Osteocyte (in vitro differentiated cells): ENCODE results near the gene ANK3. TPM values are rescaled to one million over a fixed set of nuclear protein-coding genes. Genes with fewer than 3 reads are reported as not detected.

Experiments
- DNase-seq: peaks from one replicate; pipeline ENCODE4 v3.0.0; 2021; ENCODE audit warnings: mixed read lengths; ENCODE audit not compliant: unreplicated experiment; ENCODE audit errors: extremely low spot score
- H3K27ac Mint-ChIP-seq: one replicate; pipeline ENCODE4 v1.8.0; 2021; ENCODE audit warnings: mild to moderate bottlenecking, mixed read lengths; ENCODE audit not compliant: unreplicated experiment
- H3K27me3 Mint-ChIP-seq: one replicate; pipeline ENCODE4 v1.8.0; 2021; ENCODE audit warnings: mixed read lengths; ENCODE audit not compliant: unreplicated experiment
- H3K36me3 Mint-ChIP-seq: one replicate; pipeline ENCODE4 v1.8.0; 2021; ENCODE audit warnings: mixed read lengths; ENCODE audit not compliant: unreplicated experiment
- H3K4me1 Mint-ChIP-seq: one replicate; pipeline ENCODE4 v1.8.0; 2021; ENCODE audit warnings: mixed read lengths; ENCODE audit not compliant: unreplicated experiment
- H3K4me3 Mint-ChIP-seq: one replicate; pipeline ENCODE4 v1.8.0; 2021; ENCODE audit warnings: mild to moderate bottlenecking, moderate library complexity, mixed read lengths; ENCODE audit not compliant: unreplicated experiment
- H3K9me3 Mint-ChIP-seq: one replicate; pipeline ENCODE4 v1.8.0; 2021; ENCODE audit warnings: mixed read lengths; ENCODE audit not compliant: unreplicated experiment
- CTCF ChIP-seq: fragments of 200-600 bp; sonication (generic); IDR thresholded peaks from 2 replicates; pipeline ENCODE4 v1.5.0; 2021; ENCODE audit warnings: antibody characterized with exemption, mild to moderate bottlenecking, moderate library complexity
- total RNA-seq: library from RNA; stranded (reverse); gene quantifications from 2 replicates; pipeline ENCODE4 v1.2.1, GENCODE V29; 2021

The ANK3 gene
- total RNA-seq, 1 donor from 2014 or later = 22.0 TPM

- no peak for DNase-seq
- Mint-ChIP-seq H3K4me3 (no peak overlapping the region), H3K27me3 (no peaks in the 10 kb centered on the region), H3K27ac (no peak overlapping the region), H3K9me3 (no peaks in the 10 kb centered on the region), H3K36me3 (no peaks in the 10 kb centered on the region), H3K4me1 (no peaks in the 10 kb centered on the region)
- TF ChIP-seq CTCF = no peak
Observed at GRCh38 chr10:60323162-60323561, 66.5 kb downstream of the ANK3 start.

DNA sequence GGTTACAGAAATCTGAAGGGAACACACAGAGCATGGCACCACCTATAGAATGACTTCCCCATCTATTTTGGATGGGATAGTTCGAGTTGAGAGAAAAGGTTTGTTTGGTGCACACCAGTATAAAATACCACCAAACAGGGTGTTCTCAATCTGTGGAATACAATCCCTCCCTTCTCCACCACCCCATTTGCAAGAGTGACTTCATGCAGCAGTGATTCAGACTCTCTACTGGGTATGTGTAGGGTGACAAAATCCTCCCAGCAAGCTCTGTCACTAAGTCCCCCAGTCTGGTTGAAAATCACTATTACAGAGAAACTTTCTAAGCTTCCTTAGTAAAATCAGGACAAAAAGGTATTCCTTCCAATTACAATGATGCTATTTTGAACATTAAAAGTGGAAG lies 69.0 kb downstream of the ANK3 start:
- Mint-ChIP-seq H3K36me3 (no peaks in the 10 kb centered on the region), H3K4me3 (no peak overlapping the region), H3K27ac (no peak overlapping the region), H3K4me1 (no peaks in the 10 kb centered on the region), H3K9me3 (no peaks in the 10 kb centered on the region), H3K27me3 (no peaks in the 10 kb centered on the region)
- no peak for TF ChIP-seq CTCF
- no peak for DNase-seq

DNA sequence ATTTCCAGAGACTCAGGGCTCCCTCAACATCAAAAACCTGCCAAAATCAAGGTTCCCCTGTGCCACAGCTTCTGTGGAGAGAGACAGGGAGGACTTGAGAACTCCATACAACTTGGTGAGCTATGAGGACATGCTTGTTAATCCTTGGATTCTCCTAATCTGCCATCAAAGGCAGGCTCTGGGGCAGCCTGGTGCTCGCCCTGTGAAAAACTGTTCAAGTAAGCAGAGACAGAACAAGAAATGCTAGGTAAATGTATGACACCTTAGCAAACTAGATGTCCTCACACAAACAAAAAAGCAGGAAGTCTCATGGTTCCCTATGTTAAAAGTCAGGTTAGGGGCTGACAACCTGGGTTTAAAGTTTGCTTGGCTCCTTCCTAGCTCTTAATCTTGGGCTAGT lies 73.6 kb downstream of the ANK3 start:
- Mint-ChIP-seq H3K4me1 (peaks cover 25% of the 10 kb centered on the region), H3K27me3 (no peaks in the 10 kb centered on the region), H3K36me3 (no peaks in the 10 kb centered on the region), H3K9me3 (no peaks in the 10 kb centered on the region), H3K27ac (no peak overlapping the region), H3K4me3 (no peak overlapping the region)
- no peak for DNase-seq
- no peak for TF ChIP-seq CTCF

DNA sequence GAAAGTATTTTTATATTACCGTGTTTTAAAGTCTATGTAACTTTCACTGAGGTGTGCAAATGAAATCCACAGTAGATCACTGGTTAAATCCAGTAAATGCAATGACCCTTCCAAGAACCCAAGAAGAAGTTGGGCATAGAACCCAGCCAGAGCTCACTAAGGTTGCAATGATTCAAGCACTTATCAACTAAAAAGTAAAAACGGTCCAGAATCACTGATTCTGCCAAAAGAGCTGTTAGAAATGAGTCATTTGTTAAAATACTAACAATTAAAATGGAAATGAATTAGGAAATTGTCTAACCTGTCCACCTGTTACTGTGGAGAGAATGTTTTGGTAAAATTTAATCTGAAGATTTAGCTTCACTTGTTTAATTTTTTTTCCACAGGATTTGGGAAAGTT lies 74.4 kb downstream of the ANK3 start:
- Mint-ChIP-seq H3K27me3 (no peaks in the 10 kb centered on the region), H3K27ac (no peak overlapping the region), H3K36me3 (no peaks in the 10 kb centered on the region), H3K4me3 (no peak overlapping the region), H3K9me3 (no peaks in the 10 kb centered on the region), H3K4me1 (peaks cover 25% of the 10 kb centered on the region)
- TF ChIP-seq CTCF = no peak
- DNase-seq = no peak

- Mint-ChIP-seq H3K9me3 (no peaks in the 10 kb centered on the region), H3K27ac (peak overlapping the region; percentile 54), H3K4me1 (peaks cover 25% of the 10 kb centered on the region), H3K27me3 (no peaks in the 10 kb centered on the region), H3K36me3 (no peaks in the 10 kb centered on the region), H3K4me3 (no peak overlapping the region)
- no peak for DNase-seq
- TF ChIP-seq CTCF = no peak
Observed at GRCh38 chr10:60314069-60314940, 75.4 kb downstream of the ANK3 start.
